ENCODE measurements around the gene PCGF3.

PCGF3 gene

DNA sequence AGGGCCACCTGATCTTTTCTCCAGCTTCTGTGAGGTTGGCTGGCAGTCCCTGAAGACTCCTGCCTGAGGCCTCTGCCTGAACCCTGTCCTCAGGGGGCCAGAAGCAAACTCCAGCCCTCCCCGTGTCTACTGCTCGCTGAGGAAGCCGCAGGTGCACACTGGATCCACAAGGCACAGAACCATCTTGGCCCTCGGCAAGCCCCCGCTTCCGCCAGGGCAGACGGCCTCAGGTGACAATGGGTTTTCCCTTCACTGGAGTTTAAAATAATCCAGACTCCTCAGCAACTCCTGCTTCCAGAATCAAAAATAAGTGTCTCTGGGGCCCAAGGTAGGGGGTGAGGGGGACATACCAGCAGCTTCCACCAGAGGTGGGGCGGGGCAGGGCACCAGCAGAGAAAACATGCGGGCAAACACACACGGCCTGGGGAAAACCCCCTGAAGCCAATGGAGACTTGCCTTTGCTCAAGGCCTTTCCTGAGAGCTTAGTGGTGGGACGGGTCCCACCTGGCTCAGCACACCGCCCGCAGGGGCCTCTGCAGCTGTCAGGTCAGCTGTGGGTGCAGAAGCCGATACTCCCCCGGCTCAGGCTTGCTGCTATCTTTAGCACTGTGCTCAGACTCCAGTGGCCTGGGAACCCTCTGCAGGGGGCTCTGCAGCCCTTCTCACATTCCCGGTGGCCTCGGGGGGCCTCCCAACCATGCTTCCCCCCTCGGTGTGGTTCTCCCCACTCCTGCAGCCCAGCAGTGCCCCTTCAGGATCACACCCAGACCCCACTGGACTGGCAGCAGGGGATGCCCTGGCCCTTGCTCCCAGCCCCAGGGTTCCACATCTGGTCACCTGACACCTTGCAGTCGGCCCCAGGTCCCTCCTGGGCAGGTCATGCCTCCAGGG is 29.4 kb upstream of the PCGF3 start:
- TF ChIP-seq TAF1 (IDR thresholded peaks at IDR 0.05; ENCODE audit: low read depth) (no peak), ZBTB7A (IDR thresholded peaks at IDR 0.05; ENCODE audit: low read depth) (no peak), CEBPB (IDR thresholded peaks at IDR 0.05) (no peak)

- TF ChIP-seq ZBTB7A (IDR thresholded peaks at IDR 0.05; ENCODE audit: low read depth) (no peak), TCF12 (IDR thresholded peaks at IDR 0.05; ENCODE audit: low read depth) (no peak), YY1 (IDR thresholded peaks at IDR 0.05; ENCODE audit: low read depth) (no peak), TAF1 (IDR thresholded peaks at IDR 0.05; ENCODE audit: low read depth) (no peak), REST (IDR thresholded peaks at IDR 0.05; ENCODE audit: low read depth) (no peak), EP300 (IDR thresholded peaks at IDR 0.05; ENCODE audit: borderline replicate concordance) (no peak), CREB1 (IDR thresholded peaks at IDR 0.05; ENCODE audit: low read depth) (no peak), EGR1 (IDR thresholded peaks at IDR 0.05) (no peak), RAD21 (IDR thresholded peaks at IDR 0.05; ENCODE audit: low read depth) (no peak), FOXM1 (IDR thresholded peaks at IDR 0.05; ENCODE audit: borderline replicate concordance, low read depth) (no peak), NFIC (IDR thresholded peaks at IDR 0.05) (no peak), USF1 (IDR thresholded peaks at IDR 0.05) (no peak), CEBPB (IDR thresholded peaks at IDR 0.05) (no peak), TEAD4 (IDR thresholded peaks at IDR 0.05) (no peak)
- TF ChIP-seq, protein P1, sequence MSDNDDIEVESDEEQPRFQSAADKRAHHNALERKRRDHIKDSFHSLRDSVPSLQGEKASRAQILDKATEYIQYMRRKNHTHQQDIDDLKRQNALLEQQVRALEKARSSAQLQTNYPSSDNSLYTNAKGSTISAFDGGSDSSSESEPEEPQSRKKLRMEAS (IDR thresholded peaks at IDR 0.05), result no peak
Observed at GRCh38 chr4:676871-677235, 28.8 kb upstream of the PCGF3 start.

DNA sequence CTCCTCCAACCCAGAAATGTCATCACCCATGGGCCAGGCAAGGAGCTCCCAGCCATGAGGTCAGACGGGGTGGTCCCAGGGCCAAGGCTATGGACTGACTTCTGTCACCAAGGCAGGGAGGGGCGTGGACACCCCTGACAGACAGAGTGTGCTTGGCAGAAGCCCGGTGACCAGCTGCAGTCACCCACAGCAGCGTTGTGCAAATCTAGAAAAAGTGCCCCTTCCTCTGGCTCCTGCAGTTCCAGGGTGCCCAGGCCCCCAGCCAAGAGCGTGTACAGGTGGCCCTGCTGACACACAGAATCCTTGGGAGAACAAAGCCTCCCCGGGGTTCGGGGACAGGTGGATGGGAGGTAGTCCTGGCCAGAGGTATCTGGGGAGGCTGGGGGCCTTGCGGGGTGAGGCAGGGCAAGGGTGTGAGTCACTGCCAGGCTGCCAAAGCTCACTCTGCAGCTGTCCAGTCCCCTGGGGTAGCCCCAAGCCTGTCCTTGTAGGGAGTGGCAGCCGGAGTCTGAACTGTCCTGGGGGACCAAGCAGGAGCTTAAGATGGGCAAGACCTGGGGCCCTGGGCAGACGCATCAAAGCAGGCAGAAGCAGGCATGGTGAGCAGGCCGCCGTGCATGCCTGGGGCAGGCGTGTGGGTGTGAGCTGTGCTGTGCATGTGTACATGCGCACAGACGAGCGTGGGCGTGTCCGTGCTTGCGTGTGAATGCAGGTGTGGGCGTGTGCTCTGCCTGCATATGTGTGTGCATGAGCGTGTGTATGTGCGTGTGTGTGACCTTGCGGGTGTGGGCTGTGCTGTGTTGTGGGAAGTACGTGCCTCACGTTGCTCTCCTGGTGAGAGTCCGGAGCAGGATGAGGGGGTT is 28.0 kb upstream of the PCGF3 start:
- TF ChIP-seq TEAD4 (IDR thresholded peaks at IDR 0.05) (no peak), TCF12 (IDR thresholded peaks at IDR 0.05; ENCODE audit: low read depth) (0 out of 2 replicates have a peak, but pooled peaks have one; percentile 16), REST (IDR thresholded peaks at IDR 0.05; ENCODE audit: low read depth) (no peak), FOXM1 (IDR thresholded peaks at IDR 0.05; ENCODE audit: borderline replicate concordance, low read depth) (no peak), RAD21 (IDR thresholded peaks at IDR 0.05; ENCODE audit: low read depth) (no peak), CEBPB (IDR thresholded peaks at IDR 0.05) (no peak), ZBTB7A (IDR thresholded peaks at IDR 0.05; ENCODE audit: low read depth) (no peak), EGR1 (IDR thresholded peaks at IDR 0.05) (peak; percentile 88)
- TF ChIP-seq, protein P1 (IDR thresholded peaks at IDR 0.05), result peak; percentile 68

- no peak for TF ChIP-seq USF1 (IDR thresholded peaks at IDR 0.05)
Observed at GRCh38 chr4:678331-679103, 27.1 kb upstream of the PCGF3 start.

GRCh38 chr4:679104-679481 is 26.5 kb upstream of the PCGF3 start:
- no peak for TF ChIP-seq RAD21 (IDR thresholded peaks at IDR 0.05; ENCODE audit: low read depth)
- no peak for TF ChIP-seq CREB1 (IDR thresholded peaks at IDR 0.05; ENCODE audit: low read depth)
- no peak for TF ChIP-seq EP300 (IDR thresholded peaks at IDR 0.05; ENCODE audit: borderline replicate concordance)
- TF ChIP-seq YY1 (IDR thresholded peaks at IDR 0.05; ENCODE audit: low read depth), result no peak
- TF ChIP-seq TCF12 (IDR thresholded peaks at IDR 0.05; ENCODE audit: low read depth), result no peak
- TF ChIP-seq USF1 (IDR thresholded peaks at IDR 0.05), result no peak
- TF ChIP-seq FOXM1 (IDR thresholded peaks at IDR 0.05; ENCODE audit: borderline replicate concordance, low read depth), result no peak
- no peak for TF ChIP-seq TAF1 (IDR thresholded peaks at IDR 0.05; ENCODE audit: low read depth)
- TF ChIP-seq, protein P1 (IDR thresholded peaks at IDR 0.05), result no peak
- TF ChIP-seq TEAD4 (IDR thresholded peaks at IDR 0.05), result no peak
